Endothelial cell of umbilical vein (primary cell): Measurements from ENCODE around the gene ZFYVE28. TPM values are rescaled to one million over a fixed set of nuclear protein-coding genes. Genes with fewer than 3 reads are reported as not detected.

Experiments
- BruUV-seq: library from RNA; stranded (reverse); fragments of 400-500 nt; replicated peaks from 2 replicates; lab custom pipeline; 2021; lab: Mats Ljungman, UMichigan
- CTCF ChIA-PET: fragments of 300-600, 350-600 bp; sonication (Branson Sonifier 250); formaldehyde crosslinking; loops from one replicate; lab custom pipeline; 2021; ENCODE audit warnings: antibody characterized with exemption, inconsistent platforms; lab: Charles Lee
- POLR2A ChIA-PET: fragments of 300-600, 350-600 bp; sonication (Branson Sonifier 250); formaldehyde crosslinking; loops from one replicate; lab custom pipeline; 2021; ENCODE audit warnings: antibody characterized with exemption, inconsistent platforms; lab: Charles Lee
- DNase-seq: peaks from one replicate; pipeline ENCODE4 v3.0.0-alpha.2; 2011; ENCODE audit warnings: low read depth, low spot score
- FAIRE-seq: peaks from 2 replicates; lab custom pipeline; 2011; peaks lifted over from hg19 to GRCh38; lab: Jason Lieb, UNC
- H2AFZ ChIP-seq: 2 replicates; pipeline ENCODE4 v1.6.0; 2012; ENCODE audit warnings: low read depth, low read length, control low read depth, inconsistent platforms
- H3K27ac ChIP-seq: 2 replicates; pipeline ENCODE4 v1.5.1; 2011; ENCODE audit warnings: low read depth, mild to moderate bottlenecking, control low read depth, low read length, moderate library complexity; ENCODE audit not compliant: insufficient read depth
- H3K27me3 ChIP-seq, 2 experiments: 2 replicates each; pipeline versions ENCODE4 v1.6.0 to v1.6.1; 2011; ENCODE audit warnings: low read length in 2 of 2, mixed read lengths in 1 of 2; ENCODE audit not compliant: control insufficient read depth in 2 of 2, insufficient read depth in 2 of 2
- H3K36me3 ChIP-seq, 2 experiments: 2 replicates in 1 of 2; 3 replicates in 1 of 2; pipeline ENCODE4 v1.5.1; 2011; ENCODE audit warnings: low read length in 2 of 2, mild to moderate bottlenecking in 1 of 2, moderate library complexity in 1 of 2; ENCODE audit not compliant: control insufficient read depth in 2 of 2, insufficient read depth in 2 of 2; ENCODE audit errors: extremely low read depth in 1 of 2
- H3K4me1 ChIP-seq: 3 replicates; pipeline ENCODE4 v1.5.1; 2011; ENCODE audit warnings: mild to moderate bottlenecking, low read length; ENCODE audit not compliant: control insufficient read depth, insufficient read depth; ENCODE audit errors: extremely low read depth
- H3K4me2 ChIP-seq: 2 replicates; pipeline ENCODE4 v1.6.1; 2011; ENCODE audit warnings: low read length, control low read depth, mixed read lengths; ENCODE audit not compliant: insufficient read depth
- H3K4me3 ChIP-seq, 3 experiments: fragments of 200-600 bp in 1 of 3; sonication (generic), shearing (Covaris generic) in 1 of 3; replicated peaks in 1 of 3; 2 replicates each; pipeline ENCODE4 v1.5.1; 2011 to 2016; ENCODE audit warnings: control low read depth in 3 of 3, low read length in 3 of 3, mild to moderate bottlenecking in 2 of 3, inconsistent platforms in 1 of 3, low read depth in 1 of 3, moderate library complexity in 1 of 3; ENCODE audit not compliant: insufficient read depth in 1 of 3
- H3K79me2 ChIP-seq: 2 replicates; pipeline ENCODE4 v1.6.0; 2012; ENCODE audit warnings: low read length, inconsistent platforms; ENCODE audit not compliant: control insufficient read depth, insufficient read depth
- H3K9ac ChIP-seq: replicated peaks from 2 replicates; pipeline ENCODE3; 2011; ENCODE audit warnings: low read length, control low read depth; ENCODE audit not compliant: insufficient read depth; ENCODE audit errors: extremely low read depth
- H3K9me1 ChIP-seq: replicated peaks from 3 replicates; pipeline ENCODE4 v1.6.0; 2011; ENCODE audit warnings: mild to moderate bottlenecking, low read length; ENCODE audit not compliant: control insufficient read depth, insufficient read depth; ENCODE audit errors: extremely low read depth
- H3K9me3 ChIP-seq: replicated peaks from 2 replicates; pipeline ENCODE4 v1.5.1; 2012; ENCODE audit warnings: low read length, inconsistent platforms; ENCODE audit not compliant: control insufficient read depth, insufficient read depth
- H4K20me1 ChIP-seq: replicated peaks from 2 replicates; pipeline ENCODE3; 2011; ENCODE audit warnings: mild to moderate bottlenecking, low read length; ENCODE audit not compliant: control insufficient read depth, insufficient read depth; ENCODE audit errors: extremely low read depth
- CTCF ChIP-seq, 2 donors: IDR thresholded peaks; 1 replicate in 1 of 2; 2 replicates in 1 of 2; pipeline ENCODE4 v1.5.1; 2011; ENCODE audit warnings: low read length in 2 of 2, mild to moderate bottlenecking in 2 of 2, moderate library complexity in 2 of 2, control low read depth in 1 of 2, inconsistent platforms in 1 of 2, low read depth in 1 of 2; ENCODE audit not compliant: insufficient read depth in 1 of 2; ENCODE audit errors: extremely low read depth in 1 of 2
- EZH2 ChIP-seq: IDR thresholded peaks from 2 replicates; pipeline ENCODE4 v1.6.1; 2012; ENCODE audit warnings: borderline replicate concordance, low read depth, mild to moderate bottlenecking, moderate library complexity, low read length, inconsistent platforms; ENCODE audit not compliant: severe bottlenecking
- FOS ChIP-seq: IDR thresholded peaks from 2 replicates; pipeline ENCODE4 v1.6.1; 2011; ENCODE audit warnings: mild to moderate bottlenecking, low read length, moderate library complexity, borderline replicate concordance; ENCODE audit not compliant: insufficient read depth
- GATA2 ChIP-seq: IDR thresholded peaks from 2 replicates; pipeline ENCODE4 v1.7.0; 2011; ENCODE audit warnings: low read depth, mild to moderate bottlenecking, moderate library complexity, mixed read lengths, low read length; ENCODE audit not compliant: insufficient read length, insufficient read depth
- JUN ChIP-seq: IDR thresholded peaks from 2 replicates; pipeline ENCODE4 v1.6.1; 2011; ENCODE audit warnings: borderline replicate concordance, low read depth; ENCODE audit not compliant: insufficient read length, insufficient read depth
- MAX ChIP-seq: IDR thresholded peaks from 2 replicates; pipeline ENCODE4 v1.6.1; 2011; ENCODE audit not compliant: insufficient read depth, insufficient read length
- MYC ChIP-seq: IDR thresholded peaks from one replicate; pipeline ENCODE4 v1.6.1; 2011; ENCODE audit warnings: mild to moderate bottlenecking, low read depth, low read length
- POLR2A ChIP-seq: IDR thresholded peaks from 2 replicates; pipeline ENCODE4 v1.6.1; 2012; ENCODE audit warnings: low read depth, mild to moderate bottlenecking, control low read depth, low read length
- POLR2AphosphoS5 ChIP-seq: IDR thresholded peaks from 2 replicates; pipeline ENCODE4 v1.6.1; 2012; ENCODE audit warnings: low read depth, mild to moderate bottlenecking, control low read depth, low read length, moderate library complexity; ENCODE audit not compliant: insufficient read depth
- dilution Hi-C: fragments of 300-500 bp; cut with MboI; formaldehyde crosslinking; loops from one replicate; pipeline ENCODE4 v1.15.0; 2019; ENCODE audit warnings: low sequenced_read_pairs; ENCODE audit not compliant: extremely low pct_ligation_motif_present
- intact Hi-C: fragments of 100-400 bp; cut with micrococcal nuclease; formaldehyde crosslinking; loops from one replicate; pipeline ENCODE4 v1.10.0; 2022
- polyA plus RNA-seq, 4 experiments: library from polyadenylated mRNA; depleted of rRNA in 3 of 4; stranded (reverse) in 3 of 4; unstranded in 1 of 4; fragments of >200 nt; gene quantifications; 2 replicates each; pipeline versions ENCODE4 v1.2.1 to v1.2.3, GENCODE V29; 2011 to 2012; ENCODE audit warnings: missing spikeins in 1 of 4
- total RNA-seq: library from RNA; stranded (reverse); gene quantifications from 2 replicates; pipeline ENCODE4 v1.2.3, GENCODE V29; 2021

Gene ZFYVE28
- total and polyA plus RNA-seq, 2 donors (not counting 3 experiments of a cell fraction or from before 2014, with no cell fraction given) = 5.8 to 7.1 TPM

GRCh38 chr4:2333356-2333841 lies 85.0 kb downstream of the ZFYVE28 start:
- no peaks in the 10 kb centered on the region for H3K27me3 ChIP-seq
- DNase-seq (no peak), FAIRE-seq (no peak)
- peaks cover 13% of the 10 kb centered on the region for H3K4me1 ChIP-seq
- H3K9me1 ChIP-seq = no peaks in the 10 kb centered on the region
- H2AFZ ChIP-seq = no peak overlapping the region
- no TSS peak for BruUV-seq
- no peaks in the 10 kb centered on the region for H3K79me2 ChIP-seq
- TF ChIP-seq FOS (no peak), JUN (no peak), EZH2 (no peak), POLR2AphosphoS5 (no peak), CTCF (IDR thresholded peaks at IDR 0.05; ENCODE audit: extremely low read depth in 1 of 2, insufficient read depth in 1 of 2, low read depth in 1 of 2, low read length in 2 of 2) (no peak)
- H3K4me2 ChIP-seq = no peak overlapping the region
- no peaks in the 10 kb centered on the region for H3K9me3 ChIP-seq
- no peak overlapping the region for H3K4me3 ChIP-seq
- H3K9ac ChIP-seq = no peak overlapping the region
- dilution Hi-C loops = no loop called here
- intact Hi-C loops = no loop called here
- POLR2A ChIA-PET = no interaction called here
- no peak overlapping the region for H3K27ac ChIP-seq
- no peaks in the 10 kb centered on the region for H4K20me1 ChIP-seq
- CTCF ChIA-PET = no interaction called here
- H3K36me3 ChIP-seq = no peaks in the 10 kb centered on the region

- H2AFZ ChIP-seq = no peak overlapping the region
- peaks cover 13% of the 10 kb centered on the region for H3K4me1 ChIP-seq
- H3K27ac ChIP-seq = no peak overlapping the region
- no peaks in the 10 kb centered on the region for H3K79me2 ChIP-seq
- dilution Hi-C loops = no loop called here
- H3K4me3 ChIP-seq = no peak overlapping the region
- no peaks in the 10 kb centered on the region for H3K27me3 ChIP-seq
- H3K36me3 ChIP-seq = no peaks in the 10 kb centered on the region
- CTCF ChIA-PET = no interaction called here
- POLR2A ChIA-PET = no interaction called here
- no TSS peak for BruUV-seq
- intact Hi-C loops = no loop called here
- H3K9ac ChIP-seq = no peak overlapping the region
- no peaks in the 10 kb centered on the region for H4K20me1 ChIP-seq
- no peak for FAIRE-seq
- H3K9me3 ChIP-seq = no peaks in the 10 kb centered on the region
- H3K9me1 ChIP-seq = no peaks in the 10 kb centered on the region
- no peak for DNase-seq
- no peak overlapping the region for H3K4me2 ChIP-seq
- TF ChIP-seq MYC (no peak), FOS (no peak), JUN (no peak), MAX (no peak), EZH2 (no peak), GATA2 (no peak), POLR2A (no peak), POLR2AphosphoS5 (no peak), CTCF (IDR thresholded peaks at IDR 0.05; ENCODE audit: extremely low read depth in 1 of 2, insufficient read depth in 1 of 2, low read depth in 1 of 2, low read length in 2 of 2) (no peak)
Observed at GRCh38 chr4:2332976-2333319, 85.5 kb downstream of the ZFYVE28 start.
